ENCODE results near the gene RHBDL1. TPM values are rescaled to one million over a fixed set of nuclear protein-coding genes. Genes with fewer than 3 reads are reported as not detected.

The RHBDL1 gene
- total and polyA plus RNA-seq, 4 donors = 0.91 to 5.4 (median 1.6) TPM

- DNase-seq = no peak
- no peak for TF ChIP-seq CTCF (IDR thresholded peaks at IDR 0.05; ENCODE audit: control extremely low read depth, extremely low read depth)
- ATAC-seq (ENCODE audit: insufficient read depth, low FRiP score) = peak; percentile 70
- Histone ChIP-seq H3K36me3 (ENCODE audit: control insufficient read depth in 4 of 4, insufficient read depth in 4 of 4, low read length in 4 of 4) (peaks cover 0 to 2% (median 0%) of the 10 kb centered on the region in 4 donors), H3K4me1 (ENCODE audit: control insufficient read depth in 5 of 5, insufficient read depth in 5 of 5, low read length in 5 of 5) (peaks cover 0 to 28% (median 5%) of the 10 kb centered on the region in 5 donors), H3K27me3 (ENCODE audit: control insufficient read depth in 3 of 3, insufficient read depth in 3 of 3, low read length in 2 of 3) (peaks cover 0 to 3% (median 0%) of the 10 kb centered on the region in 3 donors), H3K9me3 (ENCODE audit: control insufficient read depth in 4 of 4, insufficient read depth in 3 of 4, low read length in 3 of 4) (no peaks in the 10 kb centered on the region), H3K27ac (ENCODE audit: low read depth in 1 of 2, low read length in 1 of 2) (peak overlapping the region; percentile 87 to 96), H3K4me3 (peak overlapping the region; percentile 73), H3K9ac (ENCODE audit: insufficient read depth in 1 of 2, low read length in 2 of 2) (no peak overlapping the region)
- 6% methylated on average over 50 to 72 of the region's 72 CpGs for WGBS, 2 donors
These were observed 33.1 kb upstream of the RHBDL1 start for GRCh38 chr16:642189-643049.

GRCh38 chr16:643050-643368 lies 32.5 kb upstream of the RHBDL1 start:
- ATAC-seq (ENCODE audit: insufficient read depth, low FRiP score) (no peak), DNase-seq (no peak)
- Histone ChIP-seq H3K27me3 (ENCODE audit: control insufficient read depth in 3 of 3, insufficient read depth in 3 of 3, low read length in 2 of 3) (peaks cover 0 to 3% (median 0%) of the 10 kb centered on the region in 3 donors), H3K9me3 (ENCODE audit: control insufficient read depth in 4 of 4, insufficient read depth in 3 of 4, low read length in 3 of 4) (no peaks in the 10 kb centered on the region), H3K4me3 (no peak overlapping the region), H3K4me1 (ENCODE audit: control insufficient read depth in 5 of 5, insufficient read depth in 5 of 5, low read length in 5 of 5) (peaks cover 0 to 29% (median 4%) of the 10 kb centered on the region in 5 donors), H3K9ac (ENCODE audit: insufficient read depth in 1 of 2, low read length in 2 of 2) (no peak overlapping the region), H3K36me3 (ENCODE audit: control insufficient read depth in 4 of 4, insufficient read depth in 4 of 4, low read length in 4 of 4) (peaks cover 0 to 2% (median 0%) of the 10 kb centered on the region in 4 donors), H3K27ac (ENCODE audit: low read depth in 1 of 2, low read length in 1 of 2) (peak overlapping the region; percentile 87 to 96)
- TF ChIP-seq CTCF (IDR thresholded peaks at IDR 0.05; ENCODE audit: control extremely low read depth, extremely low read depth) = no peak
- WGBS, 2 donors = 79 to 87% methylated on average over 13 of the region's 13 CpGs

DNA sequence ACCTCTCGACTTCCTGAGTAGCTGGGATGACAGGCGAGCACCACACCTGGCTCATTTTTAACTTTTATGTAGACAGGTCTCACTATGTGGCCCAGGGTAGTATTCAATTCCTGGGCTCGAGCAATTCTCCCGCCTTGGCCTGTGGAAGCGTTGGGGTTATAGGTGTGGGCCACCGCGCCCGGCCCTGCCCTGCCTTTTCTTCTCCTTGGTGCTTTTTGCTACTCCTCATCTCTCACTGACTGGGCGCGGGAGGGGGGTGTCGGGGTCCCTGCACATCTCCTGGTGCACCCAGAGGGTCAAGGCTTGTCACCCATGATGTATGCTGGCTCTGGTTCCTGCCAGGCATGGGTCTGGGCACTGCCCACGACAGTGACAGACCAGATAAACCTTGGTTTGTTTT lies 30.9 kb upstream of the RHBDL1 start:
- H3K4me3 ChIP-seq = no peak overlapping the region
- DNase-seq (no peak), ATAC-seq (ENCODE audit: insufficient read depth, low FRiP score) (no peak)
- peaks cover 0 to 3% (median 0%) of the 10 kb centered on the region in 3 donors for H3K27me3 ChIP-seq (ENCODE audit: control insufficient read depth in 3 of 3, insufficient read depth in 3 of 3, low read length in 2 of 3)
- H3K27ac ChIP-seq (ENCODE audit: low read depth in 1 of 2, low read length in 1 of 2) = no peak overlapping the region
- no peaks in the 10 kb centered on the region for H3K9me3 ChIP-seq (ENCODE audit: control insufficient read depth in 4 of 4, insufficient read depth in 3 of 4, low read length in 3 of 4)
- TF ChIP-seq CTCF (IDR thresholded peaks at IDR 0.05; ENCODE audit: control extremely low read depth, extremely low read depth) = no peak
- H3K4me1 ChIP-seq (ENCODE audit: control insufficient read depth in 5 of 5, insufficient read depth in 5 of 5, low read length in 5 of 5) = peaks cover 0 to 34% (median 8%) of the 10 kb centered on the region in 5 donors
- H3K9ac ChIP-seq (ENCODE audit: insufficient read depth in 1 of 2, low read length in 2 of 2) = no peak overlapping the region
- WGBS, 2 donors = 92 to 96% methylated on average over 12 of the region's 12 CpGs
- peaks cover 0 to 2% (median 0%) of the 10 kb centered on the region in 4 donors for H3K36me3 ChIP-seq (ENCODE audit: control insufficient read depth in 4 of 4, insufficient read depth in 4 of 4, low read length in 4 of 4)

Measured in lung (tissue), 12 donors.